GM12873 (cell line): ENCODE results near the gene MPIG6B.

Experiments
- CTCF ChIP-seq: IDR thresholded peaks from 2 replicates; pipeline ENCODE4 v1.5.1; 2012; ENCODE audit warnings: low read depth, mild to moderate bottlenecking, moderate library complexity, low read length, control low read depth; ENCODE audit not compliant: insufficient read depth; ENCODE audit errors: missing control alignments

Gene MPIG6B

DNA sequence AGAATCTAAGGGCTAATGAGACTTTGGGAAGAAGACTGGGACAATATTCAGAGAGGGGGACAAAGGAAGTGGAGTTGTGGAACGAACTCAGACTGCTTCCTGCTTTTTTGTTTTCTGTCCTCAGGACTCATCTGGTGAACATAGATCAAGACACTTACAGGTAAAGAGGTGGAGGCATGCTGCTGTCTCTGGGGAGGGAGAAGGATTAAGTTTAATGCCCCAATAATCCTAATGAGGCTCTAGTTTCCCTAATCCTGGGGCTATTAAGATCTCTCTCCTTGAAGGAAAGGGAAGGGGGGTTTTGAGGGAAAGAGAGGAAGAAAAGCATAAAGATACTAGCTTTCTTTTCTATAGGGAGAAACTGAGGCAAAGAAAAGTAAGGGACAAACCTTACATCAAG is 21.2 kb downstream of the MPIG6B start:
- no peak for TF ChIP-seq CTCF

DNA sequence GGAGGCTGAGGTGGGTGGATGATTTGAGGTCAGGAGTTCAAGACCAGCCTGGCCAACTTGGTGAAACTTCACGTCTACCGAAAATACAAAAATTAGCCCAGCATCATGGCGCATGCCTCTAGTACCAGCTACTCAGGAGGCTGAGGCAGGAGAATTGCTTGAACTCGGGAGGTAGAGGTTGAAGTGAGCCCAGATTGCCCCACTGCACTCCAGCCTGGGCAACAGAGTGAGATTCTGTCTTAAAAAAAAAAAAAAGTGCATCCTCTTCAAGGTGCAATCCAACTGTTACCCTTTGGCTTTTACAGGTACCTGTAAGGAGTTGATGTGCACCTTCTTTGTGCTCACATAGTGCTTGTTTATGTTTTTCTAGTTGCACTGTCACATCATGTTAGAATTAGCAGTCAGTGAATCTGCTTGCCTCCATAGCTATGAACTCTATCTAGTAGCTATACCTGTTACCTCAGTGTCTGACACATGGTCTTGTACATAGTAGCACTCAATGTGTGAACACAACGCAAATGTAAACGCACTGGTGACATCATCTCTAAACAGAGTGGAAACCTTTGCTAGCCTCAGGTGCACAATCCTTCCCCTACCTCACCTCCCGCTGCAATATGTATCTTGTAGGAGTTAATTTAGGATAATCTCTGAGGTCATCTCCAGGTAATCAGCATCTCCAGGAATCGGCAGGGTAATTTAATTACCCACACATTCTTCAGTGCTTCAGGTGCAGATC is 26.3 kb downstream of the MPIG6B start:
- no peak for TF ChIP-seq CTCF

DNA sequence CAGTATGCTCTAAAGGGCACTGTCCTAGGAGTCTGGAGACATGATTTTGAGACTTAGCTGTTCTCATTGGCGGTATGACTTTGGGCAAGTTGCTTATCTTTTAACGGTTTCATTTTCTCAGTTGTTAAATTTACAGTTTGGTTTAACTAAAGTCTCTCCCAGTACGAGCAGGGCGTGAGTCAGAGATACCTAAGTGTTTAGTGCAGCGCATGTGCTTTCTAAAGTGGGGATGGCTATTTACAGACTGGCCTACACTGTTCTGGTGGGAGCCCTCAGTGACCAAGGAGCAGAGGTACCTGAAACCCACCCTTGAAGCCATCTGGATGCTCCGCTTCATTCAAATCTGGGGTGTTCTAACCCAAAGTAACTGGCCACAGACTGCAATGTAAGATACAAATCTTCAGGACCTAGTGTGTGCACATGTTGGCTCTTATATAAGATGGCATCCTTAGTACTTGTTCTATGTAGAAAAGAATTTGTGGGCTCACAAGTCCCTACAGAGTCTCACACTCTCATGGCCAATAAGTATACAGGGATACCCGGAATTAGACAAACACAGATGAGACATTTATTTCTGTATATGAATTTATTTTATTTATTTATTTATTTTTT is 27.3 kb downstream of the MPIG6B start:
- TF ChIP-seq CTCF: no peak

- TF ChIP-seq CTCF: no peak
Observed at GRCh38 chr6:31752739-31753319, 29.7 kb downstream of the MPIG6B start.

- no peak for TF ChIP-seq CTCF
Observed at GRCh38 chr6:31758281-31758680, 35.1 kb downstream of the MPIG6B start.

- TF ChIP-seq CTCF: no peak
Observed at GRCh38 chr6:31760790-31761189, 37.6 kb downstream of the MPIG6B start.

- TF ChIP-seq CTCF: no peak
Observed at GRCh38 chr6:31761343-31761742, 38.2 kb downstream of the MPIG6B start.
